Stomach (tissue), 9 donors: ENCODE measurements around the gene USH1G. TPM values are rescaled to one million over a fixed set of nuclear protein-coding genes. Genes with fewer than 3 reads are reported as not detected.

Source experiments
- DNase-seq, 2 donors: peaks; one replicate each; pipeline versions ENCODE4 v3.0.0 to v3.0.0-alpha.2; 2013 to 2019
- H3K27ac ChIP-seq, 5 donors: fragments of 200-600 bp in 4 of 5; sonication (generic) in 4 of 5; one replicate each; pipeline ENCODE4 v1.5.1; 2013 to 2019; ENCODE audit warnings: mild to moderate bottlenecking in 1 of 5, moderate library complexity in 1 of 5
- H3K27me3 ChIP-seq, 3 donors: fragments of 200-600 bp; sonication (generic); one replicate each; pipeline ENCODE4 v1.5.1; 2017 to 2019; ENCODE audit warnings: mixed run types in 1 of 3
- H3K36me3 ChIP-seq, 4 donors: fragments of 200-600 bp; sonication (generic); 1 replicate in 3 of 4; 2 replicates in 1 of 4; pipeline ENCODE4 v1.5.1; 2016 to 2019
- H3K4me1 ChIP-seq, 4 donors: fragments of 200-600 bp; sonication (generic); one replicate each; pipeline ENCODE4 v1.5.1; 2016 to 2019
- H3K4me3 ChIP-seq, 4 donors: fragments of 200-600 bp; sonication (generic) in 3 of 4; one replicate each; pipeline ENCODE4 v1.5.1; 2016 to 2019; ENCODE audit warnings: mild to moderate bottlenecking in 1 of 4
- H3K9me3 ChIP-seq, 4 donors: fragments of 200-600 bp; sonication (generic); one replicate each; pipeline ENCODE4 v1.5.1; 2016 to 2019
- EP300 ChIP-seq: sonication (generic); formaldehyde crosslinking; IDR thresholded peaks from one replicate; pipeline ENCODE4 v1.6.1; 2017; ENCODE audit warnings: antibody characterized with exemption
- POLR2A ChIP-seq, 4 donors: fragments of 450-650 bp; IDR thresholded peaks; one replicate each; pipeline ENCODE4 v1.6.1; 2016; ENCODE audit warnings: antibody characterized with exemption in 4 of 4, control low read depth in 2 of 4, mild to moderate bottlenecking in 1 of 4, moderate library complexity in 1 of 4
- POLR2AphosphoS5 ChIP-seq, 3 donors: sonication (generic); formaldehyde crosslinking; IDR thresholded peaks; one replicate each; pipeline ENCODE4 v1.6.1; 2016; ENCODE audit warnings: antibody characterized with exemption in 3 of 3
- WGBS, 5 donors: extraction: QIAGEN DNeasy Blood & Tissue Kit in 3 of 5; methylation state at CpG; one replicate each; pipeline versions ENCODE4 v1.1.5 to v1.1.7; 2013 to 2018; 5-methylcytosine and 5-hydroxymethylcytosine counted together
- intact Hi-C: fragments of 100-400 bp; cut with DNase I; formaldehyde crosslinking; loops from one replicate; pipeline ENCODE4 v1.15.1; 2023; ENCODE audit warnings: low total_unique reads
- polyA plus RNA-seq, 3 donors: library from polyadenylated mRNA; stranded (reverse); fragments of 200-250 nt; gene quantifications; one replicate each; pipeline ENCODE4 v1.2.3, GENCODE V29; 2013
- total RNA-seq, 5 donors: library from RNA; depleted of rRNA; stranded (reverse); fragments of >200 nt; gene quantifications; one replicate each; pipeline versions ENCODE4 v1.1.0 to v1.2.3, GENCODE V29; 2014 to 2016
- TF ChIP-seq, protein P1 (sequence below), 7 experiments: fragments of 450-650 bp in 4 of 7; fragments of 200-600 bp in 3 of 7; sonication (generic) in 3 of 7; IDR thresholded peaks; one replicate each; pipeline ENCODE4 v1.5.1; 2016 to 2019; ENCODE audit warnings: antibody characterized with exemption in 7 of 7, control low read depth in 2 of 7, mild to moderate bottlenecking in 1 of 7
- donor health status: healthy with polysubstance abuse.
- donor health status: Bipolar disorder and iron deficiency.
- donor health status: healthy.

The USH1G gene
- total and polyA plus RNA-seq, 8 donors: 0.18 to 1.0 TPM; not detected in 6

DNA sequence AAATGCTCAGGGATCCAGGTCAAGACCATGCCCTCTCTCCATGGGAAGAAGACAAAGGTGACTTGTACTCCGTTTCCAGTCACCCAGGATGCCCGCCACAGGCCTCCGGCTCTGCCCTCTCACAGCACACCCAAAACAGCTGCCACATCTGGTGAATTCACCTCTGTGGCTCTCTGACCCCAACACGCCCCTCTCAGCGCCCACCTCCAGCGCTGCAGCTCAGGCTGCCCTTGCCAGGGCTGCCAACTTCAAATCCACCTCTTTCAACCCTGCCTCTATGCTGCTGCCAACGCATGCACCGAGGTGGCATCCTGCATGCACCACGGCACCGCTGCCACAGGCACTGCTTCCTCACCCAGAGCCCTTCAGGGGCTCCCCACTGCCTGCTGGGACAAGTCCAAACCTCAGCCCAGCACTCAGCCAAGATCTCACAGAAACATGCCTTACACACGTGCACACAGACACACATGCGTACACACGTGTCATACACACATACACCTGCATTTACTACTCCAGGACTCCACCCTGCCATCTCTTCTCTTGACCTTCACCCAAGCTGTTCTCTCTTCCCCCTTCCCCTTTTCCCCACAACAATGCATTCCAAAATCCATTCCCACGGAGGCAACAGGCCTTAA lies 42.0 kb upstream of the USH1G start:
- no peak overlapping the region for H3K4me3 ChIP-seq
- peaks cover 27 to 60% (median 52%) of the 10 kb centered on the region in 4 donors for H3K4me1 ChIP-seq
- TF ChIP-seq EP300 (no peak), POLR2AphosphoS5 (IDR thresholded peaks at IDR 0.05) (no peak), POLR2A (IDR thresholded peaks at IDR 0.05) (no peak)
- TF ChIP-seq, protein P1, sequence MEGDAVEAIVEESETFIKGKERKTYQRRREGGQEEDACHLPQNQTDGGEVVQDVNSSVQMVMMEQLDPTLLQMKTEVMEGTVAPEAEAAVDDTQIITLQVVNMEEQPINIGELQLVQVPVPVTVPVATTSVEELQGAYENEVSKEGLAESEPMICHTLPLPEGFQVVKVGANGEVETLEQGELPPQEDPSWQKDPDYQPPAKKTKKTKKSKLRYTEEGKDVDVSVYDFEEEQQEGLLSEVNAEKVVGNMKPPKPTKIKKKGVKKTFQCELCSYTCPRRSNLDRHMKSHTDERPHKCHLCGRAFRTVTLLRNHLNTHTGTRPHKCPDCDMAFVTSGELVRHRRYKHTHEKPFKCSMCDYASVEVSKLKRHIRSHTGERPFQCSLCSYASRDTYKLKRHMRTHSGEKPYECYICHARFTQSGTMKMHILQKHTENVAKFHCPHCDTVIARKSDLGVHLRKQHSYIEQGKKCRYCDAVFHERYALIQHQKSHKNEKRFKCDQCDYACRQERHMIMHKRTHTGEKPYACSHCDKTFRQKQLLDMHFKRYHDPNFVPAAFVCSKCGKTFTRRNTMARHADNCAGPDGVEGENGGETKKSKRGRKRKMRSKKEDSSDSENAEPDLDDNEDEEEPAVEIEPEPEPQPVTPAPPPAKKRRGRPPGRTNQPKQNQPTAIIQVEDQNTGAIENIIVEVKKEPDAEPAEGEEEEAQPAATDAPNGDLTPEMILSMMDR (IDR thresholded peaks at IDR 0.05): no peak
- H3K27ac ChIP-seq: peak overlapping the region in 1 of 5 donors; percentile 14
- intact Hi-C loops: no loop called here
- no peaks in the 10 kb centered on the region for H3K27me3 ChIP-seq
- no peak for DNase-seq
- no peaks in the 10 kb centered on the region for H3K9me3 ChIP-seq
- WGBS, 5 donors: 42 to 59% (median 51%) methylated on average over 13 to 14 of the region's 14 CpGs
- H3K36me3 ChIP-seq: peaks cover 6 to 39% (median 30%) of the 10 kb centered on the region in 4 donors

DNA sequence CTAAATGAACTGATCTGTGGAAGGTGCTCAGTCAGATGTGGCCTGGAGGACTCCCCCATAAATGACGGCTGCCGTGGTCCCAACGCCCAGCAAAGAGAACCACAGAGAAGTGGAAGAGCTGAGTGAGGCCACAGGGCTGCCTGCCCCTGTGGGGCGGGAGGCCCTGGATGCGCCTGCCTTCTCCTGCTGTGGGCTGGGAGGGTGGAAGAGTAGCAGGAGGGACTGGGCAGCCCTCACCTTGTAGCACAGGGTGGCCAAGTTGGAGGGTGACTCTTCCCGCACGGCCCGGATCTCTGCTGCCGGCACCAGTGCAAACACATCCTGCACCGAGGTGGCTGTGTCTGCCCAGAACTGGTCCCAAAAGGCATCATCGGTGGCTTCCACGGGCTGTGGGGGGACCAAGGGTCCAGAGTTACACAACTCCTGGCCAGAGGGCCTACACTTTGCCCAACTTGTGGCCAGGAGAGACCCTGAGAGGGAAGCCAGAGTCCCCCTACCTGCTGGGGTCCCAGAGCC lies 41.2 kb upstream of the USH1G start:
- whole genome bisulfite sequencing, 5 donors: 43 to 92% (median 61%) methylated on average over 5 to 12 of the region's 12 CpGs

DNA sequence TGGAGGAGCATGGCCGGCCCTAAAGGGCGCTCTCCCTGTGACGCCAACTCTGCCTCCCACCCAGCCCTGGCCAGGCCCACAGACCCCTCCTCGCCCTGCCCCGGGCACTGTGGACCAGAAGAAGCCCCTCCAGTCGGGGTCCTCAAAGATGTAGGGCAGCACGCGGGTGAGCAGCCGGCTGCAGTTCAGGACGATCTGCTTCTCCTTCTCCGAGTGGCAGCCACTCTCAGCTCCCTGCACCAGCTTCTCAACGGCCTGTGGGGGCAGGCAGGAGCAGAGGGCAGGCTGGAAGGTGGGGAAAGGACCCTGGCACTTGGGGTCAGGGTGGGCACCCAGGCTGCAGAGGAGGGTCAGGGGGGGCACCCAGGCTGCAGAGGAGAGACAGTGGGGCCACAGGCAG lies 40.6 kb upstream of the USH1G start:
- WGBS, 5 donors: 49 to 67% (median 60%) methylated on average over 2 to 12 of the region's 12 CpGs

More for the DNA sequence above, 41.2 kb upstream of the USH1G start:
- H3K27ac ChIP-seq: no peak overlapping the region
- TF ChIP-seq EP300 (no peak), POLR2AphosphoS5 (IDR thresholded peaks at IDR 0.05) (no peak), POLR2A (IDR thresholded peaks at IDR 0.05) (no peak)
- TF ChIP-seq, protein P1 (IDR thresholded peaks at IDR 0.05): no peak
- H3K9me3 ChIP-seq: no peaks in the 10 kb centered on the region
- no peak for DNase-seq
- no peak overlapping the region for H3K4me3 ChIP-seq
- H3K4me1 ChIP-seq: peaks cover 26 to 53% (median 44%) of the 10 kb centered on the region in 4 donors
- intact Hi-C loops: no loop called here
- H3K27me3 ChIP-seq: no peaks in the 10 kb centered on the region
- H3K36me3 ChIP-seq: peaks cover 6 to 47% (median 37%) of the 10 kb centered on the region in 4 donors

DNA sequence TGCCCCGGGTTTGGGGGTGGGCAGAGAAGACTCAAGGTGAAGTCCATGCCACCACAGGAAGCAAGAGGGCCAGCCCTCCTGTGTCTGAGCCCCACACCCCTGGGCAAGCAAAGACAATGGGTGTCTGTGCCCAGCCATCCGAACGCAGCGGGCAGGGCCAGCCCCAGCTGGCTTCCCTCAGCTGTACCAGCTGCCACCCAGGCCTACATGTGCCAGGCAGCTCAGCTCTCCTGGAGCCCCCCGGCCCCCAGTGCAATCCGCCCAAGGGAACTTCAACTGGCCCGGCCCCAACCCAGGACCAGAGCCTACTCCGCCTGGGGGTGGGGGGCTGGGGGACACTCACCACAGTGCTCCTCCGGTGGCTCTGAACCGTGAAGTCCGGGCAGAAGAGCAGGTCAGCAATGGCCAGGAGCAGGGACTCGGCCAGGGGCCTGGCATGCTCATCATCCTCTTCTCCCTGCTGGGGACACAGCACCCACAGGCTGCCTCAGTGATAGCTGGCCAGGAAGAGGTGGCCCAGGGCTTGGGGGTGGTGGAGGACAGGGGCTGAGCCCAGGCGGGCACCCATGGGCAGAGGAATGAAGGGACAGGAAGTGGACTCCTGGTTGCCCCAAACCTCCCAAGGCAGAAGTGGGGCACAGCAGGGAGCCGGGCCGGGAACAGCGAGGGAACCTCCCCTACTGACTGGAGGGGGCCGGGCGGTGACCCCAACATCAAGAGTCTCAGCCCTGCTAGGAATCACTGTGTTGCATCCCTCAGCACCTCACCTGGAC lies 39.8 kb upstream of the USH1G start:
- Histone ChIP-seq H3K27ac (peak overlapping the region in 1 of 5 donors; percentile 16), H3K36me3 (peaks cover 6 to 62% (median 49%) of the 10 kb centered on the region in 4 donors), H3K9me3 (no peaks in the 10 kb centered on the region), H3K4me3 (no peak overlapping the region), H3K4me1 (peaks cover 12 to 44% (median 32%) of the 10 kb centered on the region in 4 donors), H3K27me3 (no peaks in the 10 kb centered on the region)
- WGBS, 5 donors: 60 to 81% (median 74%) methylated on average over 9 to 18 of the region's 18 CpGs
- no peak for DNase-seq
- TF ChIP-seq POLR2A (IDR thresholded peaks at IDR 0.05) (no peak), POLR2AphosphoS5 (IDR thresholded peaks at IDR 0.05) (no peak), EP300 (no peak)
- TF ChIP-seq, protein P1 (IDR thresholded peaks at IDR 0.05): no peak
- intact Hi-C loops: no loop called here

More for the DNA sequence above, 40.6 kb upstream of the USH1G start:
- Histone ChIP-seq H3K4me1 (peaks cover 20 to 46% (median 38%) of the 10 kb centered on the region in 4 donors), H3K27ac (no peak overlapping the region), H3K36me3 (peaks cover 6 to 54% (median 42%) of the 10 kb centered on the region in 4 donors), H3K9me3 (no peaks in the 10 kb centered on the region), H3K4me3 (no peak overlapping the region), H3K27me3 (no peaks in the 10 kb centered on the region)
- TF ChIP-seq, protein P1 (IDR thresholded peaks at IDR 0.05): no peak
- no peak for TF ChIP-seq EP300
- no peak for TF ChIP-seq POLR2AphosphoS5 (IDR thresholded peaks at IDR 0.05)
- TF ChIP-seq POLR2A (IDR thresholded peaks at IDR 0.05): no peak
- DNase-seq: no peak
- intact Hi-C loops: no loop called here
